Sigmoid colon (tissue), 4 donors: Measurements from ENCODE around the gene TBC1D1.

ENCODE experiments used
- CTCF ChIP-seq, 4 experiments: fragments of 450-650 bp in 3 of 4; fragments of 200-600 bp in 1 of 4; IDR thresholded peaks; one replicate each; pipeline ENCODE4 v1.5.1; 2016 to 2019; ENCODE audit warnings: antibody characterized with exemption in 4 of 4, mild to moderate bottlenecking in 3 of 4, moderate library complexity in 2 of 4
- POLR2A ChIP-seq, 2 donors: fragments of 450-650 bp; IDR thresholded peaks; one replicate each; pipeline ENCODE4 v1.6.1; 2016; ENCODE audit warnings: antibody characterized with exemption in 2 of 2, mild to moderate bottlenecking in 2 of 2, moderate library complexity in 2 of 2
- POLR2AphosphoS5 ChIP-seq, 4 donors: sonication (generic); formaldehyde crosslinking; IDR thresholded peaks; one replicate each; pipeline ENCODE4 v1.6.1; 2017; ENCODE audit warnings: antibody characterized with exemption in 4 of 4

- TF ChIP-seq POLR2AphosphoS5 (IDR thresholded peaks at IDR 0.05) (no peak), CTCF (IDR thresholded peaks at IDR 0.05) (no peak), POLR2A (IDR thresholded peaks at IDR 0.05) (no peak)
These were observed 114.0 kb downstream of the TBC1D1 start for GRCh38 chr4:38004887-38005286.
